Sigmoid colon (tissue), 4 donors: ENCODE results near the gene CCNF.

Experiments used
- CTCF ChIP-seq, 4 experiments: fragments of 450-650 bp in 3 of 4; fragments of 200-600 bp in 1 of 4; IDR thresholded peaks; one replicate each; pipeline ENCODE4 v1.5.1; 2016 to 2019; ENCODE audit warnings: antibody characterized with exemption in 4 of 4, mild to moderate bottlenecking in 3 of 4, moderate library complexity in 2 of 4
- EP300 ChIP-seq, 4 donors: sonication (generic); formaldehyde crosslinking; IDR thresholded peaks; one replicate each; pipeline ENCODE4 v1.6.1; 2017; ENCODE audit warnings: antibody characterized with exemption in 4 of 4
- POLR2A ChIP-seq, 2 donors: fragments of 450-650 bp; IDR thresholded peaks; one replicate each; pipeline ENCODE4 v1.6.1; 2016; ENCODE audit warnings: antibody characterized with exemption in 2 of 2, mild to moderate bottlenecking in 2 of 2, moderate library complexity in 2 of 2
- POLR2AphosphoS5 ChIP-seq, 4 donors: sonication (generic); formaldehyde crosslinking; IDR thresholded peaks; one replicate each; pipeline ENCODE4 v1.6.1; 2017; ENCODE audit warnings: antibody characterized with exemption in 4 of 4

GRCh38 chr16:2472885-2473445, 43.7 kb downstream of the CCNF start:
- TF ChIP-seq CTCF (IDR thresholded peaks at IDR 0.05) (no peak), POLR2A (IDR thresholded peaks at IDR 0.05) (no peak), EP300 (IDR thresholded peaks at IDR 0.05) (no peak), POLR2AphosphoS5 (IDR thresholded peaks at IDR 0.05) (no peak)
